ENCODE results near the gene SWAP70.

GRCh38 chr11:9693801-9694553, 30.1 kb downstream of the SWAP70 start:
- TF ChIP-seq CTCF (conservative IDR thresholded peaks at IDR 0.05; ENCODE audit: low read depth, low read length) (no peak), EZH2 (IDR thresholded peaks at IDR 0.05; ENCODE audit: borderline replicate concordance, low read depth, low read length, poor library complexity, severe bottlenecking) (no peak)
